Mesendoderm (in vitro differentiated cells): ENCODE data around the gene CCIN.
A peak's percentile ranks its signal among the peaks of the same experiment; 100 is the strongest.

Experiments used
- DNase-seq: peaks from one replicate; pipeline ENCODE4 v3.0.0; 2013
- H2AK5ac ChIP-seq: 2 replicates; pipeline ENCODE4 v1.6.1; 2013; ENCODE audit warnings: low read length, inconsistent platforms
- H2BK120ac ChIP-seq: 2 replicates; pipeline ENCODE4 v1.6.1; 2013; ENCODE audit warnings: low read depth, mild to moderate bottlenecking, low read length, moderate library complexity, mixed read lengths
- H2BK15ac ChIP-seq: replicated peaks from 2 replicates; pipeline ENCODE4 v1.6.1; 2013; ENCODE audit warnings: low read depth, mild to moderate bottlenecking, moderate library complexity
- H2BK5ac ChIP-seq: 2 replicates; pipeline ENCODE4 v1.6.1; 2013; ENCODE audit warnings: low read length, inconsistent platforms
- H3K18ac ChIP-seq: 2 replicates; pipeline ENCODE4 v1.6.1; 2013; ENCODE audit warnings: mild to moderate bottlenecking, low read length, mixed read lengths
- H3K23ac ChIP-seq: one replicate; pipeline ENCODE4 v1.6.1; 2013; ENCODE audit warnings: low read length
- H3K27ac ChIP-seq: 2 replicates; pipeline ENCODE4 v1.5.1; 2013; ENCODE audit warnings: low read depth, mild to moderate bottlenecking, inconsistent platforms, low read length, moderate library complexity
- H3K27me3 ChIP-seq: 2 replicates; pipeline ENCODE4 v1.6.1; 2013; ENCODE audit warnings: low read length, control low read depth, mild to moderate bottlenecking, inconsistent platforms; ENCODE audit not compliant: insufficient read depth, poor library complexity
- H3K36me3 ChIP-seq: 2 replicates; pipeline ENCODE4 v1.6.1; 2013; ENCODE audit warnings: low read length, inconsistent platforms; ENCODE audit not compliant: control insufficient read depth, insufficient read depth
- H3K4ac ChIP-seq: one replicate; pipeline ENCODE4 v1.6.1; 2013; ENCODE audit warnings: low read depth, mild to moderate bottlenecking, low read length, moderate library complexity
- H3K4me1 ChIP-seq: 2 replicates; pipeline ENCODE4 v1.6.1; 2013; ENCODE audit warnings: low read depth, low read length, inconsistent platforms; ENCODE audit not compliant: control insufficient read depth
- H3K4me2 ChIP-seq: 2 replicates; pipeline ENCODE4 v1.6.1; 2013; ENCODE audit warnings: low read length
- H3K4me3 ChIP-seq: 2 replicates; pipeline ENCODE4 v1.5.1; 2013; ENCODE audit warnings: mild to moderate bottlenecking, low read length
- H3K56ac ChIP-seq: one replicate; pipeline ENCODE4 v1.6.1; 2013; ENCODE audit warnings: low read length
- H3K79me1 ChIP-seq: 2 replicates; pipeline ENCODE4 v1.6.1; 2013; ENCODE audit warnings: low read length, inconsistent platforms
- H3K79me2 ChIP-seq: 2 replicates; pipeline ENCODE4 v1.6.1; 2013; ENCODE audit warnings: mild to moderate bottlenecking, low read length; ENCODE audit not compliant: control insufficient read depth, insufficient read depth
- H3K9ac ChIP-seq: 2 replicates; pipeline ENCODE4 v1.6.1; 2013; ENCODE audit warnings: low read length, inconsistent platforms
- H4K5ac ChIP-seq: one replicate; pipeline ENCODE4 v1.6.1; 2013; ENCODE audit warnings: low read length
- H4K8ac ChIP-seq: one replicate; pipeline ENCODE4 v1.6.1; 2013; ENCODE audit warnings: low read depth, mild to moderate bottlenecking, control low read depth, low read length, moderate library complexity
- WGBS: extraction: QIAGEN DNeasy Blood & Tissue Kit; methylation state at CpG from one replicate; pipeline ENCODE4 v1.1.7; 2013; ENCODE audit warnings: low lambda C conversion rate, missing lambda C conversion rate; ENCODE audit not compliant: insufficient coverage; ENCODE audit errors: extremely low coverage; 5-methylcytosine and 5-hydroxymethylcytosine counted together

Gene CCIN

GRCh38 chr9:36162211-36162738 lies 6.9 kb upstream of the CCIN start:
- Histone ChIP-seq H3K27ac (peak overlapping the region; percentile 74), H3K9ac (no peak overlapping the region), H3K56ac (peak overlapping the region; percentile 79), H3K4me1 (peaks cover 18% of the 10 kb centered on the region), H3K79me1 (no peaks in the 10 kb centered on the region), H2AK5ac (peak overlapping the region; percentile 91), H3K18ac (peak overlapping the region; percentile 60), H2BK120ac (no peak overlapping the region), H3K79me2 (no peaks in the 10 kb centered on the region), H2BK15ac (no peak overlapping the region), H3K23ac (no peak overlapping the region), H4K5ac (no peak overlapping the region), H3K4ac (no peak overlapping the region), H3K36me3 (no peaks in the 10 kb centered on the region), H3K4me2 (no peak overlapping the region), H2BK5ac (peak overlapping the region; percentile 88), H3K4me3 (no peak overlapping the region), H4K8ac (no peak overlapping the region), H3K27me3 (no peaks in the 10 kb centered on the region)
- peak; percentile 45 for DNase-seq
- no CpG with 5 or more reads among the region's 17 CpGs for WGBS

- H3K79me1 ChIP-seq, result no peaks in the 10 kb centered on the region
- peak overlapping the region; percentile 63 for H3K4ac ChIP-seq
- no peak overlapping the region for H2BK120ac ChIP-seq
- no peaks in the 10 kb centered on the region for H3K79me2 ChIP-seq
- no peak overlapping the region for H2AK5ac ChIP-seq
- no peak overlapping the region for H3K4me3 ChIP-seq
- peak overlapping the region; percentile 75 for H3K27ac ChIP-seq
- H4K5ac ChIP-seq, result no peak overlapping the region
- no peak overlapping the region for H3K4me2 ChIP-seq
- no peak overlapping the region for H4K8ac ChIP-seq
- peak overlapping the region; percentile 63 for H3K56ac ChIP-seq
- H3K23ac ChIP-seq, result no peak overlapping the region
- no CpG with 5 or more reads among the region's 9 CpGs for WGBS
- peaks cover 18% of the 10 kb centered on the region for H3K4me1 ChIP-seq
- peak overlapping the region; percentile 37 for H2BK5ac ChIP-seq
- DNase-seq, result peak; percentile 98
- no peaks in the 10 kb centered on the region for H3K27me3 ChIP-seq
- H3K9ac ChIP-seq, result no peak overlapping the region
- no peak overlapping the region for H2BK15ac ChIP-seq
- H3K18ac ChIP-seq, result peak overlapping the region; percentile 82
- H3K36me3 ChIP-seq, result no peaks in the 10 kb centered on the region
Observed at GRCh38 chr9:36163049-36163785, 6.0 kb upstream of the CCIN start.

GRCh38 chr9:36163786-36164170 lies 5.4 kb upstream of the CCIN start:
- peak overlapping the region; percentile 63 for H3K56ac ChIP-seq
- H3K4me2 ChIP-seq, result no peak overlapping the region
- H2BK5ac ChIP-seq, result peak overlapping the region; percentile 30
- peak overlapping the region; percentile 63 for H3K4ac ChIP-seq
- H3K4me1 ChIP-seq, result peaks cover 18% of the 10 kb centered on the region
- H4K5ac ChIP-seq, result no peak overlapping the region
- H2BK120ac ChIP-seq, result no peak overlapping the region
- no peaks in the 10 kb centered on the region for H3K79me2 ChIP-seq
- no peak overlapping the region for H2BK15ac ChIP-seq
- H3K79me1 ChIP-seq, result no peaks in the 10 kb centered on the region
- H2AK5ac ChIP-seq, result peak overlapping the region; percentile 94
- no peak overlapping the region for H4K8ac ChIP-seq
- no peak overlapping the region for H3K23ac ChIP-seq
- H3K36me3 ChIP-seq, result no peaks in the 10 kb centered on the region
- no peaks in the 10 kb centered on the region for H3K27me3 ChIP-seq
- H3K18ac ChIP-seq, result peak overlapping the region; percentile 82
- H3K4me3 ChIP-seq, result no peak overlapping the region
- no peak for DNase-seq
- no peak overlapping the region for H3K9ac ChIP-seq
- peak overlapping the region; percentile 75 for H3K27ac ChIP-seq
- WGBS, result no CpG with 5 or more reads among the region's 4 CpGs

GRCh38 chr9:36164372-36164771 lies 4.8 kb upstream of the CCIN start:
- H3K27ac ChIP-seq, result peak overlapping the region; percentile 37
- no CpG with 5 or more reads among the region's 6 CpGs for WGBS
- H3K4ac ChIP-seq, result no peak overlapping the region
- H3K4me1 ChIP-seq, result peaks cover 18% of the 10 kb centered on the region
- H3K36me3 ChIP-seq, result no peaks in the 10 kb centered on the region
- H4K5ac ChIP-seq, result no peak overlapping the region
- H3K23ac ChIP-seq, result no peak overlapping the region
- no peak overlapping the region for H2AK5ac ChIP-seq
- no peak overlapping the region for H3K4me3 ChIP-seq
- peak overlapping the region; percentile 35 for H2BK120ac ChIP-seq
- H3K18ac ChIP-seq, result no peak overlapping the region
- H3K27me3 ChIP-seq, result no peaks in the 10 kb centered on the region
- no peak overlapping the region for H3K4me2 ChIP-seq
- H4K8ac ChIP-seq, result no peak overlapping the region
- peak overlapping the region; percentile 10 for H3K9ac ChIP-seq
- no peak overlapping the region for H3K56ac ChIP-seq
- H2BK5ac ChIP-seq, result no peak overlapping the region
- no peaks in the 10 kb centered on the region for H3K79me2 ChIP-seq
- peak; percentile 19 for DNase-seq
- no peaks in the 10 kb centered on the region for H3K79me1 ChIP-seq
- H2BK15ac ChIP-seq, result no peak overlapping the region

GRCh38 chr9:36164989-36165388 lies 4.2 kb upstream of the CCIN start:
- Histone ChIP-seq H3K56ac (peak overlapping the region; percentile 54), H3K27me3 (no peaks in the 10 kb centered on the region), H2BK5ac (no peak overlapping the region), H4K8ac (no peak overlapping the region), H2BK15ac (no peak overlapping the region), H3K79me1 (no peaks in the 10 kb centered on the region), H3K4ac (no peak overlapping the region), H3K4me1 (peaks cover 18% of the 10 kb centered on the region), H3K36me3 (no peaks in the 10 kb centered on the region), H3K9ac (peak overlapping the region; percentile 10), H2AK5ac (no peak overlapping the region), H3K18ac (no peak overlapping the region), H4K5ac (no peak overlapping the region), H3K79me2 (no peaks in the 10 kb centered on the region), H3K27ac (no peak overlapping the region), H2BK120ac (no peak overlapping the region), H3K4me3 (no peak overlapping the region), H3K4me2 (no peak overlapping the region), H3K23ac (peak overlapping the region; percentile 80)
- WGBS, result no CpG with 5 or more reads among the region's 3 CpGs
- peak; percentile 60 for DNase-seq
